Skeletal muscle cell (primary cell): ENCODE data around the gene SORT1.

Experiments used
- DNase-seq: peaks from one replicate; pipeline ENCODE4 v3.0.0-alpha.2; 2010; ENCODE audit warnings: low read depth
- H3K4me3 ChIP-seq: 2 replicates; pipeline ENCODE4 v1.5.1; 2011; ENCODE audit warnings: low read depth, mild to moderate bottlenecking, control low read depth, low read length, moderate library complexity

Gene SORT1

DNA sequence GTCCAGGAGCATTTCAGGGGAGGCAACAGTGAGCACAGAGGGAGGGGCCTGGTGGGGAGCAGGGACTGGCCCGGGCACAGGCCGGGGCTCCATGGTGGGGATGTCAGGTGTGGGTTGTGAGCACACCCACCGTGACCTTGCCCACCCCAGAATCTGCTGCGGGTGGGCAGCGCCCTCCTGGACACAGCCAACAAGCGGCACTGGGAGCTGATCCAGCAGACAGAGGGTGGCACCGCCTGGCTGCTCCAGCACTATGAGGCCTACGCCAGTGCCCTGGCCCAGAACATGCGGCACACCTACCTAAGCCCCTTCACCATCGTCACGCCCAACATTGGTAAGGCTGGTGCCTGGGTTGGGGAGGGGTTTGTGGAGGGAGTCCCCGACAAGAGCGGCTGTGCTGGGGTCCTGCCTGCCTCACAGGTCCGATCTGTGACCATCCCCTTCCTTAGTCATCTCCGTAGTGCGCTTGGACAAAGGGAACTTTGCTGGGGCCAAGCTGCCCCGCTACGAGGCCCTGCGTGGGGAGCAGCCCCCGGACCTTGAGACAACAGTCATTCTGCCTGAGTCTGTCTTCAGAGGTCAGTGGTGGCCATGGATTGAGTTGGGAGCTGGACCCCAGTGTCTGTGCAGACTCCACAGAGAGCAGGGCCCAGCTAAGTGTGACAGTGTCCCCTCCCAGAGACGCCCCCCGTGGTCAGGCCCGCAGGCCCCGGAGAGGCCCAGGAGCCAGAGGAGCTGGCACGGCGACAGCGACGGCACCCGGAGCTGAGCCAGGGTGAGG lies 129.1 kb downstream of the SORT1 start:
- DNase-seq = no peak
- H3K4me3 ChIP-seq = no peak overlapping the region

DNA sequence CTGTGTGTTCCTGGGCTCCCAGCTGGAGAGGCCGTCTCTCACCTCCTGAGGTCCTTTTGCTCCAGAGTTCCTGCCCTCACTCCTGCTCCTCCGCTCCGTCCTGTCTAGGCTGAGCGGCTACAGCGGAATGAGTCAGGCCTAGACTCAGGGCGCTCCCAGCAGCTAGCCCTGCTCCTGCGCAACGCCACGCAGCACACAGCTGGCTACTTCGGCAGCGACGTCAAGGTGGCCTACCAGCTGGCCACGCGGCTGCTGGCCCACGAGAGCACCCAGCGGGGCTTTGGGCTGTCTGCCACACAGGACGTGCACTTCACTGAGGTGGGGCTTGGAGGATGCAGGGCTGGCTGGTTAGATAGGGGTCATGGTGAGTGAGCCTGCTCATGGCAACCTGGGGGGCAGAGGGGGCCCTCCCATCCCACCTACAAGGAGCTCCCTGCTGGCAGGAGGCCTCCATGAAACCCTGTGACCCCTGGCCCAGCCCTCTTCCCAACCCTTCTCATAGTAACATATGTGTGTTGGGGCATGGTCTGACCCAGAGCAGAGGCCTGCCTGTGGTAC lies 129.9 kb downstream of the SORT1 start:
- DNase-seq = no peak

DNA sequence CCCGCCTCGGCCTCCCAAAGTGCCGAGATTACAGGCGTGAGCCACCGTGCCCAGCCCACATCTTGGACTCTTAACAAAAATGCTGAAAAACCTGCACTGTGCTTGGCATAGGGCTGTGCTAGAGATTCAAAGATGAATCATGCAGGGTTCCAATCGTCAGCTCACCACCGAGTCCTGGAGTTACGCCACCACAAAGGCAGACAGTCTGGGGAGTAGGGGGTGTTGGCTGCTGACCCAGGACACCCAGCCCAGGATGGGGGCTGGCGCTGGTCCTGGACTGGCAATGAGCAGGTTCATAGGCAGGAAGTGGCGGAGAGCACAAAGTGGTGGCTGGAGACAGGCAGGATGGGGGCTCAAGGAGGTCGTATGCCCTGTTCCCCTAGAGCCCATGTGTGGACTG lies 130.8 kb downstream of the SORT1 start:
- DNase-seq = no peak
- H3K4me3 ChIP-seq = no peak overlapping the region

More for the DNA sequence above, 129.9 kb downstream of the SORT1 start:
- no peak overlapping the region for H3K4me3 ChIP-seq

DNA sequence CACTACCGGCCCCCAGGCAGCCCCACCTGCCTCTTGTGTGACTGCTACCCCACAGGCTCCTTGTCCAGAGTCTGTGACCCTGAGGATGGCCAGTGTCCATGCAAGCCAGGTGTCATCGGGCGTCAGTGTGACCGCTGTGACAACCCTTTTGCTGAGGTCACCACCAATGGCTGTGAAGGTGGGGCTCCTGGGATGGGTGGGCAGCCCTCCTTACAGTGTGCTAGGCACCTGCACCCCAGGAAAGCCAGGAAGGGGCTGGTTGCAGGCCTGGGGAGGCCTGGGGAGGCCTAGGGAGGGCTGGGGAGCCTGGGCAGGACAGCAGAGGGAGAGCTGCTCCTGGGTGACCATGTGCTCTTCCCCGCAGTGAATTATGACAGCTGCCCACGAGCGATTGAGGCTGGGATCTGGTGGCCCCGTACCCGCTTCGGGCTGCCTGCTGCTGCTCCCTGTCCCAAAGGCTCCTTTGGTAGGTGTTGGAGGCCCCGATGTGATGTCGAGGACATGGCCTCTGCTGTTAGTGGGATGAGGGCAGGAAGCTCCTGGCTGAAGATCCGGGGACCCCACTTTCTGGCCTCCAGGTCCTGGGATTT lies 131.9 kb downstream of the SORT1 start:
- no peak for DNase-seq
- H3K4me3 ChIP-seq = no peak overlapping the region

DNA sequence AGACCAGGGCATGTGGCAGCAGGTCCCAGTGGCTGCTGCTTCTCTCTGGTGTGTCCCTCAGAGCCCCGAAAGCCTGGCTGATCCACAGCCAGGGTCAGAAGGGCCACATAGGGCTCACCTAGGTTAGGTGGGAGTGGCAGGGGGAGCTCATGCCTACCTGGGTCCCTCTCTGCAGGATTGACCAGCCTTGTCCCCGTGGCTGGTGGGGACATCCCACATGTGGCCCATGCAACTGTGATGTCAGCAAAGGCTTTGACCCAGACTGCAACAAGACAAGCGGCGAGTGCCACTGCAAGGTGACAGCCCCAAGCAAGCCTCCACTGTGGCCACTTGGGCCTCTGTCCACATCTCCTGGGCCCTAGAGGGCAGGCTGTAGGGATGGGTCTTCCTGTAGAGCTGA lies 132.7 kb downstream of the SORT1 start:
- no peak overlapping the region for H3K4me3 ChIP-seq
- no peak for DNase-seq

DNA sequence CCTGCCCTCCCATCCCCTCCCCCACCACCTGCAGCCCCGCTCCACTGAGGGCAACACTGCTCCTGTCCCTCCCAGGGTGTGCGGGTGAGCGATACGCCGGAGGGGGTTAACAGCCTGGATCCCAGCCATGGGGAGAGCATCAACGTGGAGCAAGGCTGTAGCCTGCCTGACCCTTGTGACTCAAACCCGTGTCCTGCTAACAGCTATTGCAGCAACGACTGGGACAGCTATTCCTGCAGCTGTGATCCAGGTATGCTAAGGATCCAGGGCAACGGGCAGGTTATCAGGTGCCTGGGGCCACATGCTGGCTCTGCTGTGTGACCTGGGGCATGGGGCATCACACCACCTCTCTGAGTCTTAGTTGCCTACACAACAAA lies 133.4 kb downstream of the SORT1 start:
- no peak for DNase-seq
- no peak overlapping the region for H3K4me3 ChIP-seq

DNA sequence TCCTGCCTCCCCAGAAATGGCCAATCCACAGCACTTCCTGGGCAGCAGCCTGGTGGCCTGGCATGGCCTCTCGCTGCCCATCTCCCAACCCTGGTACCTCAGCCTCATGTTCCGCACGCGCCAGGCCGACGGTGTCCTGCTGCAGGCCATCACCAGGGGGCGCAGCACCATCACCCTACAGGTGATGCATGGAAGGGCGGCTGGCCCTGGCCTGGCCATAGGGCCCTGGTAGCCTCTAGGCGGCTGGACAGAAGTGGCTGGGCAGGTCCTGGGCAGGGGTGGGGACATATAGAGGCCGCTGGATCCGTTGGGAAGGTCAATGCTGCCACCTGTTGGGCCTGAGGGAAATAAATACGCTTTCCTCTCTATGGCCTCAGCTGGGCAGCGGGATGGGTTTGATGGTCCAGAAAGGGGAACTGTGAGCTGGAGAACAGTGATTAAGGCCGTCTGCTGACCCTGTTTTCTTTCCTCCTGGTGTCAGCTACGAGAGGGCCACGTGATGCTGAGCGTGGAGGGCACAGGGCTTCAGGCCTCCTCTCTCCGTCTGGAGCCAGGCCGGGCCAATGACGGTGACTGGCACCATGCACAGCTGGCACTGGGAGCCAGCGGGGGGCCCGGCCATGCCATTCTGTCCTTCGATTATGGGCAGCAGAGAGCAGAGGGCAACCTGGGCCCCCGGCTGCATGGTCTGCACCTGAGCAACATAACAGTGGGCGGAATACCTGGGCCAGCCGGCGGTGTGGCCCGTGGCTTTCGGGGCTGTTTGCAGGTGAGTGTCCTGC lies 133.9 kb downstream of the SORT1 start:
- no peak for DNase-seq
- no peak overlapping the region for H3K4me3 ChIP-seq

DNA sequence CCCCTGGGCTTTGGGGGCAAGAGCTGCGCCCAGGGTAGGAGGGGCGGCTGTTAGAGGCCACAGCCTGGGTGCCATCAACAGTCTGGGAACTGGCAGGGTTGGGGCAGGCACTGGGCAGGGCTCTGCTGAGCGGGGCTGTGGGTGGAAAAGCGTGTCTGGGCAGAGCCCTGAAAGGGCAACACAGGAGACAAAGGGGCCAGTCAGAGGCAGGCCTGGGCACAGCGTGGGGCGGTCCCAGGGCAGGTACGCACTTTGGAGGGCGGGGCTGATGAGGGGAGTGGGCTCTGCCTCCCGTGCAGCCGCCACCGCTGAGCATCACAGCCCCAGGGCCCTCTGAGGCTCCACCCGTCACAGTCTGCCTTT lies 134.5 kb downstream of the SORT1 start:
- H3K4me3 ChIP-seq = no peak overlapping the region
- no peak for DNase-seq

DNA sequence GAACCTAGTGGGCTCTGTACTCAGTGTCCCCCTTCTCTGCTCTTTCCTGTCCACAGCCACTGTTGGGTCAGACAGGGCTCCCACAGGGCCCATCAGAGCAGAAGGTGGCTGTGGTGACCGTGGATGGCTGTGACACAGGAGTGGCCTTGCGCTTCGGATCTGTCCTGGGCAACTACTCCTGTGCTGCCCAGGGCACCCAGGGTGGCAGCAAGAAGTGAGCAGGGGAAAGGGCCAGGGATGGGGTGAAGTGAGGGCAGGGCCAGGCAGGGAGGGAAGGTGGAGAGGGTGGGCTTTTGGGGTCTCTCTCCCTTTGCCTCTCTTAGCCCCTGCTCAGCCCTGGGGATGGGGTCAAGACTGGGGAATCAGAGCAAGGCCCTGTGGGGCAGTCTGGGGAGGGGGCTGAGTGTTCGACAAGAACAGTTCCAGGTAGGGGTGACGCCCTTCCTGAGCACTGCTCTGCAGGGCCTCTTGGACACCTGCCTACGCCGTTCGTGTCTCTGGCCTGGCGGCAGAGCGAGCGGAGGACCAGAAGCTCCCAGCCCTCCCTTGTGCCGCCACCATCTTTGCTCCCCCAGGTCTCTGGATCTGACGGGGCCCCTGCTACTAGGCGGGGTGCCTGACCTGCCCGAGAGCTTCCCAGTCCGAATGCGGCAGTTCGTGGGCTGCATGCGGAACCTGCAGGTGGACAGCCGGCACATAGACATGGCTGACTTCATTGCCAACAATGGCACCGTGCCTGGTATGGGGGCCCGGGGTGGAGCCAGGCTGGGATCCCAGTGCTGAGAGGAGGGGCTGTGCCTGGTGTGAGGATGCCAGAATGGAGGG lies 135.3 kb downstream of the SORT1 start:
- H3K4me3 ChIP-seq = no peak overlapping the region
- DNase-seq = no peak

DNA sequence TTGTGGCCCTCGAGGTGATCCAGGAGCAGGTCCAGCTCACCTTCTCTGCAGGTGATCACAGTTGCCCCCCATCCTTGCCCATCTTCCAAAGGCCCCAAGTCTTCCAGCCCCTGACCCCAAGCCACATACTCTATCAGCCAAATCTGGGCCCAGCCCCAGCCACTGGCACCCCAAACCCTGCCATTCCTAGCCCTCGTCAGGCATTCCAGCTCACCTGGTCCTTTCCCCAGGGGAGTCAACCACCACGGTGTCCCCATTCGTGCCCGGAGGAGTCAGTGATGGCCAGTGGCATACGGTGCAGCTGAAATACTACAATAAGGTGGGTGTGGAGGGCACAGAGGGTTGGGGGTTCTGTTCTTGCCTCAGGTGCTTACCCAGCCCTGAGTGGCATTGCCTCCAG lies 136.1 kb downstream of the SORT1 start:
- no peak for DNase-seq
- H3K4me3 ChIP-seq = no peak overlapping the region

DNA sequence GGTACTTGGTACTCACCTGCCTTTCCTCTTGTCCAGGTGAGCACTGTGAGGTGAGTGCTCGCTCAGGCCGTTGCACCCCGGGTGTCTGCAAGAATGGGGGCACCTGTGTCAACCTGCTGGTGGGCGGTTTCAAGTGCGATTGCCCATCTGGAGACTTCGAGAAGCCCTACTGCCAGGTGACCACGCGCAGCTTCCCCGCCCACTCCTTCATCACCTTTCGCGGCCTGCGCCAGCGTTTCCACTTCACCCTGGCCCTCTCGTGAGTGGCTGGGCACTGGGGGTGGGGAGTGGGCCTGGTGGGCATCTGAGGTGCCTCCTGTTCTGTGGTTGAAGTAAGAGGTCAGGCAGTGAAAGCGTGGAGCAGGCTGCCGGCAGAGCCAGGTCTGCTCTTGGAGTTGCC lies 136.7 kb downstream of the SORT1 start:
- no peak for DNase-seq
- no peak overlapping the region for H3K4me3 ChIP-seq

DNA sequence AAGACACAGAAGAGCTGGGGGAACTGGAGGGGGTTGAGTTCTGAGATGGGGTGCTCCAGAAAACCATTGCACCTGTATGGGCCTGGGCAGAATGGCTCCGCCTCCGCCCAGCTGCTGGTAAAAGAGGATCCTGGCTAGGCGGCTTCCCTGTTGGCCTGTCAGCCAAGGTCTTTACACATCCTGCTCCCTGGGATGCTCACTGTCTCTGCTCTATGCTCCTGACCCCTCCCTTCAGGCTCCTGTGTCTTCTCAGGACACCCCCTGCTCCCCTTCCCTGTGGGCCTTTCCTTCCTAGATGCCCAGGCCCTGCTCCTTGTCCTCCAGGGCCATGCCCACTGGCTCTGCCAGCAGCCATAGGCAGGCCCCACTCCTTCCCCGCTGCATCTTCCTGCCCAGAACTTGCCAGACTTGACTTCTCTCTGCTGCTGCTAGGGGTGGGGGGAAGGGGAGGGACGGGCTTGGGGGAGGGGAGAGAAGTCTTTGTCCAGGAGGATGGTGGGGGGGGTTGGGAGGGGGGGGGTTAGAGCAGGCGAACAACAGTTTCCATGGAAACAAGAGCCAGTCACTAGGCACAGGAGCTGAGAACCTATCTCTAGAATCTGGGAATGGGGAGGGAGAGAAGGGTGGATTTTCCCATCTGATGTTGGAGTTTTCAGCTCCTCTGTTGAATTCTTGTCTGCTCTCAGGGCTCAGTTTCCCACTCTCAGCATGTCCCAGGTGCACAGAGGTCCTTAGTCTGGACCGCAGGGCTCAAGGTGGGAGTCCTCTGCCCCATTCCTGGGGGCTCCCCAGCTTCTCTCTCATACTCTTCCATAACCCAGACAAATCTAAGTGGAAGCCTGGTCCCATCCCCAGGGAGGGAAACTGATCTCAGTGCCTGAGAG lies 137.8 kb downstream of the SORT1 start:
- no peak for DNase-seq
- H3K4me3 ChIP-seq = no peak overlapping the region
